Smooth muscle cell (in vitro differentiated cells): Measurements from ENCODE around the gene ATR. TPM values are rescaled to one million over a fixed set of nuclear protein-coding genes. Genes with fewer than 3 reads are reported as not detected.

Source experiments
- DNase-seq: peaks from one replicate; lab custom pipeline; 2025; ENCODE audit not compliant: unreplicated experiment; lab: John Stamatoyannopoulos, UW
- H2AFZ ChIP-seq: fragments of 200-600 bp; sonication (generic); 2 replicates; pipeline ENCODE4 v1.6.0; 2016; ENCODE audit warnings: antibody characterized with exemption, low read depth, mild to moderate bottlenecking
- H3F3A ChIP-seq: fragments of 200-600 bp; sonication (generic); 2 replicates; pipeline ENCODE4 v1.6.0; 2017; ENCODE audit warnings: antibody characterized with exemption, low read depth
- H3K27ac ChIP-seq: fragments of 200-600 bp; sonication (generic); 2 replicates; pipeline ENCODE4 v1.5.1; 2016; ENCODE audit warnings: low read depth, mild to moderate bottlenecking
- H3K27me3 ChIP-seq: fragments of 200-600 bp; sonication (generic); 2 replicates; pipeline ENCODE4 v1.6.1; 2016; ENCODE audit warnings: low read depth, mild to moderate bottlenecking
- H3K36me3 ChIP-seq: fragments of 200-600 bp; sonication (generic); 2 replicates; pipeline ENCODE4 v1.5.1; 2016; ENCODE audit warnings: low read depth
- H3K4me1 ChIP-seq: fragments of 200-600 bp; sonication (generic); 2 replicates; pipeline ENCODE4 v1.5.1; 2016; ENCODE audit warnings: low read depth
- H3K4me2 ChIP-seq: fragments of 200-600 bp; sonication (generic); 2 replicates; pipeline ENCODE4 v1.6.0; 2016; ENCODE audit warnings: mild to moderate bottlenecking
- H3K4me3 ChIP-seq: fragments of 200-600 bp; sonication (generic); 2 replicates; pipeline ENCODE4 v1.5.1; 2016; ENCODE audit warnings: mild to moderate bottlenecking
- H3K79me2 ChIP-seq: fragments of 200-600 bp; sonication (generic); 2 replicates; pipeline ENCODE4 v1.6.0; 2016; ENCODE audit warnings: low read depth, mild to moderate bottlenecking
- H3K9ac ChIP-seq: fragments of 200-600 bp; sonication (generic); 2 replicates; pipeline ENCODE4 v1.6.0; 2016; ENCODE audit warnings: low read depth
- H3K9me3 ChIP-seq: fragments of 200-600 bp; sonication (generic); replicated peaks from 2 replicates; pipeline ENCODE4 v1.5.1; 2016; ENCODE audit warnings: low read depth
- H4K20me1 ChIP-seq: fragments of 200-600 bp; sonication (generic); 2 replicates; pipeline ENCODE4 v1.6.0; 2016; ENCODE audit warnings: low read depth
- WGBS: methylation state at CpG from one replicate; pipeline ENCODE4 v1.1.7; 2016; ENCODE audit warnings: low lambda C conversion rate; 5-methylcytosine and 5-hydroxymethylcytosine counted together
- polyA plus RNA-seq: library from polyadenylated mRNA; unstranded; fragments of >200 nt; fragmentation: Nextera tagmentation; extraction: Ambion mirVana; gene quantifications from 2 replicates; pipeline ENCODE4 v1.2.1, GENCODE V29; 2016
- total RNA-seq: library from RNA; depleted of rRNA; stranded (reverse); fragments of >200 nt; gene quantifications from 2 replicates; pipeline ENCODE4 v1.2.3, GENCODE V29; 2014
- TF ChIP-seq, protein P1 (sequence below): fragments of 200-600 bp; sonication (generic); IDR thresholded peaks from 2 replicates; pipeline ENCODE4 v1.5.1; 2017; ENCODE audit warnings: borderline replicate concordance, mild to moderate bottlenecking, antibody characterized with exemption; ENCODE audit not compliant: insufficient read depth, poor library complexity, severe bottlenecking

ATR gene
- total and polyA plus RNA-seq, 2 experiments from 2014 or later, result 8.8 to 22.5 TPM

DNA sequence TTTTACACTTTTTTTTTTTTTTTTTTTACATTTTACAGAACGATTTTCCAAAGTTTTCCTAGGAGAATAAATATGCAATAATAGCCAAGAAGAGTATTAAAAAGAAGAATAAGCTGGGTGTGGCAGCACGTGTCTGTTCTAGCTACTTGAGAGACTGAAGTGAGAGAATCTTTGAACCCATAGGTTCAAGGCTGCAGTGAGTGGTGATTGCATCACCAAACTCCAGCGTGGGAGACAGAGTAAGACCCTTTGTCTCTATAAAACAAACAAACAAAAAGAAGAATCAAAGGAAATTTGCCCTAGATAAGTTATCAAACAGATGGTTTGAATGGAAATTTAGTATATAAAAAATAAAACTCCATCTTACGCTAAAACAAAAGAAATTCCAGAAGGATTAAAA is 144.0 kb downstream of the ATR start:
- DNase-seq, result no peak
- 85% methylated on average over 4 of the region's 4 CpGs for WGBS
- H3K79me2 ChIP-seq, result peaks cover 55% of the 10 kb centered on the region
- H3K4me3 ChIP-seq, result no peak overlapping the region
- peaks cover 78% of the 10 kb centered on the region for H4K20me1 ChIP-seq
- H3K4me1 ChIP-seq, result no peaks in the 10 kb centered on the region
- no peaks in the 10 kb centered on the region for H3K27me3 ChIP-seq
- no peak overlapping the region for H3K4me2 ChIP-seq
- no peaks in the 10 kb centered on the region for H3K9me3 ChIP-seq
- H2AFZ ChIP-seq, result no peak overlapping the region
- no peaks in the 10 kb centered on the region for H3F3A ChIP-seq
- H3K9ac ChIP-seq, result no peak overlapping the region
- TF ChIP-seq, protein P1, sequence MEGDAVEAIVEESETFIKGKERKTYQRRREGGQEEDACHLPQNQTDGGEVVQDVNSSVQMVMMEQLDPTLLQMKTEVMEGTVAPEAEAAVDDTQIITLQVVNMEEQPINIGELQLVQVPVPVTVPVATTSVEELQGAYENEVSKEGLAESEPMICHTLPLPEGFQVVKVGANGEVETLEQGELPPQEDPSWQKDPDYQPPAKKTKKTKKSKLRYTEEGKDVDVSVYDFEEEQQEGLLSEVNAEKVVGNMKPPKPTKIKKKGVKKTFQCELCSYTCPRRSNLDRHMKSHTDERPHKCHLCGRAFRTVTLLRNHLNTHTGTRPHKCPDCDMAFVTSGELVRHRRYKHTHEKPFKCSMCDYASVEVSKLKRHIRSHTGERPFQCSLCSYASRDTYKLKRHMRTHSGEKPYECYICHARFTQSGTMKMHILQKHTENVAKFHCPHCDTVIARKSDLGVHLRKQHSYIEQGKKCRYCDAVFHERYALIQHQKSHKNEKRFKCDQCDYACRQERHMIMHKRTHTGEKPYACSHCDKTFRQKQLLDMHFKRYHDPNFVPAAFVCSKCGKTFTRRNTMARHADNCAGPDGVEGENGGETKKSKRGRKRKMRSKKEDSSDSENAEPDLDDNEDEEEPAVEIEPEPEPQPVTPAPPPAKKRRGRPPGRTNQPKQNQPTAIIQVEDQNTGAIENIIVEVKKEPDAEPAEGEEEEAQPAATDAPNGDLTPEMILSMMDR, result no peak
- no peak overlapping the region for H3K27ac ChIP-seq
- H3K36me3 ChIP-seq, result peaks cover 15% of the 10 kb centered on the region

DNA sequence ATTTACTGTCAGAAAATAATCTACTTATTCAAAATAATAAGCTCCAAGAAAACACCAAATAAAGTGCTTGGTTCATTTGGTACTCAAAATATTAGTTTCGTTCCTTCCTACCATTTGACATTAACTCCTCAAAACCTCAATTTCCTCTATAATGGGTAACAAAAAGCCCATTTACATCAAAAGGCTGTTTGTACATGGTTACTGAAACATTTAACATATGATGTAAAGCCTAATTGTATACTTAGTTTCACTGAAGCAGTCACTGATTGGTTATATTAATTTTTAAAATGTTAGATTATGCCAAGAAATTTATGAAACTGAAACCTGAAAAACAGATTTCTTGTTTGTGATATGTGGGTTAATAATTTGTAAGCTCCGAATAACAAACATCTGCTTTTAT is 145.4 kb downstream of the ATR start:
- no peak overlapping the region for H3K9ac ChIP-seq
- no peaks in the 10 kb centered on the region for H3F3A ChIP-seq
- TF ChIP-seq, protein P1, result no peak
- peaks cover 16% of the 10 kb centered on the region for H3K36me3 ChIP-seq
- no peak for DNase-seq
- no peak overlapping the region for H2AFZ ChIP-seq
- no peak overlapping the region for H3K4me3 ChIP-seq
- H3K79me2 ChIP-seq, result peaks cover 51% of the 10 kb centered on the region
- peaks cover 69% of the 10 kb centered on the region for H4K20me1 ChIP-seq
- 95% methylated on average over 2 of the region's 2 CpGs for WGBS
- H3K4me1 ChIP-seq, result no peaks in the 10 kb centered on the region
- no peaks in the 10 kb centered on the region for H3K27me3 ChIP-seq
- H3K9me3 ChIP-seq, result no peaks in the 10 kb centered on the region
- H3K4me2 ChIP-seq, result no peak overlapping the region
- H3K27ac ChIP-seq, result no peak overlapping the region

- no peaks in the 10 kb centered on the region for H3F3A ChIP-seq
- H4K20me1 ChIP-seq, result peaks cover 50% of the 10 kb centered on the region
- TF ChIP-seq, protein P1, result no peak
- H2AFZ ChIP-seq, result no peak overlapping the region
- no peak overlapping the region for H3K4me2 ChIP-seq
- peaks cover 21% of the 10 kb centered on the region for H3K36me3 ChIP-seq
- no peaks in the 10 kb centered on the region for H3K27me3 ChIP-seq
- no peak overlapping the region for H3K9ac ChIP-seq
- no peaks in the 10 kb centered on the region for H3K4me1 ChIP-seq
- DNase-seq, result no peak
- H3K27ac ChIP-seq, result no peak overlapping the region
- H3K4me3 ChIP-seq, result no peak overlapping the region
- H3K9me3 ChIP-seq, result no peaks in the 10 kb centered on the region
- H3K79me2 ChIP-seq, result peaks cover 21% of the 10 kb centered on the region
These were observed 149.0 kb downstream of the ATR start for GRCh38 chr3:142429582-142429981.

- H3K9ac ChIP-seq, result no peak overlapping the region
- peaks cover 27% of the 10 kb centered on the region for H4K20me1 ChIP-seq
- H3K27me3 ChIP-seq, result no peaks in the 10 kb centered on the region
- no peak overlapping the region for H2AFZ ChIP-seq
- H3K79me2 ChIP-seq, result no peaks in the 10 kb centered on the region
- H3K4me3 ChIP-seq, result no peak overlapping the region
- DNase-seq, result no peak
- no peaks in the 10 kb centered on the region for H3F3A ChIP-seq
- no peaks in the 10 kb centered on the region for H3K9me3 ChIP-seq
- H3K4me2 ChIP-seq, result no peak overlapping the region
- no peaks in the 10 kb centered on the region for H3K4me1 ChIP-seq
- H3K27ac ChIP-seq, result no peak overlapping the region
- WGBS, result 100% methylated on average over 1 of the region's 1 CpG
- TF ChIP-seq, protein P1, result no peak
- H3K36me3 ChIP-seq, result peaks cover 26% of the 10 kb centered on the region
These were observed 153.8 kb downstream of the ATR start for GRCh38 chr3:142424754-142425153.
